ENCODE data around the gene KISS1. TPM values are rescaled to one million over a fixed set of nuclear protein-coding genes. Genes with fewer than 3 reads are reported as not detected.

Gene KISS1
- total RNA-seq, 1 donor from 2014 or later, result not detected

GRCh38 chr1:204228896-204229295, 32.6 kb upstream of the KISS1 start:
- Histone ChIP-seq H3K9me3 (ENCODE audit: control insufficient read depth in 3 of 3, low read length in 3 of 3) (no peaks in the 10 kb centered on the region), H3K36me3 (ENCODE audit: control insufficient read depth in 3 of 3, insufficient read depth in 3 of 3, low read length in 3 of 3) (peaks cover 0 to 10% (median 0%) of the 10 kb centered on the region in 3 donors), H3K4me3 (ENCODE audit: low read length in 3 of 3) (no peak overlapping the region), H3K27me3 (ENCODE audit: control insufficient read depth in 3 of 3, insufficient read depth in 3 of 3, low read length in 3 of 3) (no peaks in the 10 kb centered on the region), H3K27ac (ENCODE audit: low read depth, low read length) (no peak overlapping the region), H3K9ac (ENCODE audit: low read depth in 1 of 3, low read length in 3 of 3) (no peak overlapping the region), H3K4me1 (ENCODE audit: control insufficient read depth in 3 of 3, insufficient read depth in 3 of 3, low read length in 3 of 3) (peaks cover 0 to 5% (median 4%) of the 10 kb centered on the region in 3 donors)

GRCh38 chr1:204227996-204228785, 31.9 kb upstream of the KISS1 start:
- Histone ChIP-seq H3K36me3 (ENCODE audit: control insufficient read depth in 3 of 3, insufficient read depth in 3 of 3, low read length in 3 of 3) (peaks cover 0 to 10% (median 0%) of the 10 kb centered on the region in 3 donors), H3K4me1 (ENCODE audit: control insufficient read depth in 3 of 3, insufficient read depth in 3 of 3, low read length in 3 of 3) (peaks cover 0 to 5% (median 4%) of the 10 kb centered on the region in 3 donors), H3K9ac (ENCODE audit: low read depth in 1 of 3, low read length in 3 of 3) (no peak overlapping the region), H3K4me3 (ENCODE audit: low read length in 3 of 3) (no peak overlapping the region), H3K27me3 (ENCODE audit: control insufficient read depth in 3 of 3, insufficient read depth in 3 of 3, low read length in 3 of 3) (no peaks in the 10 kb centered on the region), H3K27ac (ENCODE audit: low read depth, low read length) (no peak overlapping the region), H3K9me3 (ENCODE audit: control insufficient read depth in 3 of 3, low read length in 3 of 3) (no peaks in the 10 kb centered on the region)

- Histone ChIP-seq H3K9ac (ENCODE audit: low read depth in 1 of 3, low read length in 3 of 3) (no peak overlapping the region), H3K9me3 (ENCODE audit: control insufficient read depth in 3 of 3, low read length in 3 of 3) (no peaks in the 10 kb centered on the region), H3K4me3 (ENCODE audit: low read length in 3 of 3) (no peak overlapping the region), H3K4me1 (ENCODE audit: control insufficient read depth in 3 of 3, insufficient read depth in 3 of 3, low read length in 3 of 3) (peaks cover 0 to 5% (median 4%) of the 10 kb centered on the region in 3 donors), H3K27ac (ENCODE audit: low read depth, low read length) (no peak overlapping the region), H3K36me3 (ENCODE audit: control insufficient read depth in 3 of 3, insufficient read depth in 3 of 3, low read length in 3 of 3) (peaks cover 0 to 10% (median 0%) of the 10 kb centered on the region in 3 donors), H3K27me3 (ENCODE audit: control insufficient read depth in 3 of 3, insufficient read depth in 3 of 3, low read length in 3 of 3) (no peaks in the 10 kb centered on the region)
These were observed 31.1 kb upstream of the KISS1 start for GRCh38 chr1:204227351-204227750.

- Histone ChIP-seq H3K4me1 (ENCODE audit: control insufficient read depth in 3 of 3, insufficient read depth in 3 of 3, low read length in 3 of 3) (peaks cover 0 to 5% (median 4%) of the 10 kb centered on the region in 3 donors), H3K4me3 (ENCODE audit: low read length in 3 of 3) (no peak overlapping the region), H3K9me3 (ENCODE audit: control insufficient read depth in 3 of 3, low read length in 3 of 3) (no peaks in the 10 kb centered on the region), H3K9ac (ENCODE audit: low read depth in 1 of 3, low read length in 3 of 3) (no peak overlapping the region), H3K27ac (ENCODE audit: low read depth, low read length) (no peak overlapping the region), H3K36me3 (ENCODE audit: control insufficient read depth in 3 of 3, insufficient read depth in 3 of 3, low read length in 3 of 3) (peaks cover 0 to 15% (median 0%) of the 10 kb centered on the region in 3 donors), H3K27me3 (ENCODE audit: control insufficient read depth in 3 of 3, insufficient read depth in 3 of 3, low read length in 3 of 3) (no peaks in the 10 kb centered on the region)
These were observed 29.8 kb upstream of the KISS1 start for GRCh38 chr1:204225841-204226735.

GRCh38 chr1:204224655-204225054, 28.4 kb upstream of the KISS1 start:
- Histone ChIP-seq H3K4me3 (ENCODE audit: low read length in 3 of 3) (no peak overlapping the region), H3K4me1 (ENCODE audit: control insufficient read depth in 3 of 3, insufficient read depth in 3 of 3, low read length in 3 of 3) (peaks cover 0 to 5% (median 4%) of the 10 kb centered on the region in 3 donors), H3K27me3 (ENCODE audit: control insufficient read depth in 3 of 3, insufficient read depth in 3 of 3, low read length in 3 of 3) (no peaks in the 10 kb centered on the region), H3K9ac (ENCODE audit: low read depth in 1 of 3, low read length in 3 of 3) (no peak overlapping the region), H3K36me3 (ENCODE audit: control insufficient read depth in 3 of 3, insufficient read depth in 3 of 3, low read length in 3 of 3) (peaks cover 0 to 15% (median 0%) of the 10 kb centered on the region in 3 donors), H3K9me3 (ENCODE audit: control insufficient read depth in 3 of 3, low read length in 3 of 3) (no peaks in the 10 kb centered on the region), H3K27ac (ENCODE audit: low read depth, low read length) (no peak overlapping the region)

GRCh38 chr1:204223129-204223860, 27.0 kb upstream of the KISS1 start:
- Histone ChIP-seq H3K4me3 (ENCODE audit: low read length in 3 of 3) (no peak overlapping the region), H3K27ac (ENCODE audit: low read depth, low read length) (no peak overlapping the region), H3K9ac (ENCODE audit: low read depth in 1 of 3, low read length in 3 of 3) (no peak overlapping the region), H3K27me3 (ENCODE audit: control insufficient read depth in 3 of 3, insufficient read depth in 3 of 3, low read length in 3 of 3) (no peaks in the 10 kb centered on the region), H3K4me1 (ENCODE audit: control insufficient read depth in 3 of 3, insufficient read depth in 3 of 3, low read length in 3 of 3) (peaks cover 0 to 5% (median 4%) of the 10 kb centered on the region in 3 donors), H3K9me3 (ENCODE audit: control insufficient read depth in 3 of 3, low read length in 3 of 3) (no peaks in the 10 kb centered on the region), H3K36me3 (ENCODE audit: control insufficient read depth in 3 of 3, insufficient read depth in 3 of 3, low read length in 3 of 3) (peaks cover 0 to 7% (median 0%) of the 10 kb centered on the region in 3 donors)

- no peaks in the 10 kb centered on the region for H3K27me3 ChIP-seq (ENCODE audit: control insufficient read depth in 3 of 3, insufficient read depth in 3 of 3, low read length in 3 of 3)
- peaks cover 0 to 5% (median 0%) of the 10 kb centered on the region in 3 donors for H3K36me3 ChIP-seq (ENCODE audit: control insufficient read depth in 3 of 3, insufficient read depth in 3 of 3, low read length in 3 of 3)
- no peak overlapping the region for H3K9ac ChIP-seq (ENCODE audit: low read depth in 1 of 3, low read length in 3 of 3)
- H3K27ac ChIP-seq (ENCODE audit: low read depth, low read length), result no peak overlapping the region
- H3K9me3 ChIP-seq (ENCODE audit: control insufficient read depth in 3 of 3, low read length in 3 of 3), result no peaks in the 10 kb centered on the region
- peaks cover 0 to 5% (median 4%) of the 10 kb centered on the region in 3 donors for H3K4me1 ChIP-seq (ENCODE audit: control insufficient read depth in 3 of 3, insufficient read depth in 3 of 3, low read length in 3 of 3)
- H3K4me3 ChIP-seq (ENCODE audit: low read length in 3 of 3), result no peak overlapping the region
These were observed 26.4 kb upstream of the KISS1 start for GRCh38 chr1:204222764-204223055.

GRCh38 chr1:204222006-204222763, 25.9 kb upstream of the KISS1 start:
- peaks cover 0 to 5% (median 4%) of the 10 kb centered on the region in 3 donors for H3K4me1 ChIP-seq (ENCODE audit: control insufficient read depth in 3 of 3, insufficient read depth in 3 of 3, low read length in 3 of 3)
- H3K9ac ChIP-seq (ENCODE audit: low read depth in 1 of 3, low read length in 3 of 3), result no peak overlapping the region
- no peak overlapping the region for H3K4me3 ChIP-seq (ENCODE audit: low read length in 3 of 3)
- H3K27ac ChIP-seq (ENCODE audit: low read depth, low read length), result no peak overlapping the region
- no peaks in the 10 kb centered on the region for H3K9me3 ChIP-seq (ENCODE audit: control insufficient read depth in 3 of 3, low read length in 3 of 3)
- H3K27me3 ChIP-seq (ENCODE audit: control insufficient read depth in 3 of 3, insufficient read depth in 3 of 3, low read length in 3 of 3), result peaks cover 0 to 2% (median 0%) of the 10 kb centered on the region in 3 donors
- peaks cover 0 to 5% (median 0%) of the 10 kb centered on the region in 3 donors for H3K36me3 ChIP-seq (ENCODE audit: control insufficient read depth in 3 of 3, insufficient read depth in 3 of 3, low read length in 3 of 3)

GRCh38 chr1:204221271-204221670, 25.0 kb upstream of the KISS1 start:
- no peak overlapping the region for H3K9ac ChIP-seq (ENCODE audit: low read depth in 1 of 3, low read length in 3 of 3)
- peaks cover 0 to 4% (median 0%) of the 10 kb centered on the region in 3 donors for H3K27me3 ChIP-seq (ENCODE audit: control insufficient read depth in 3 of 3, insufficient read depth in 3 of 3, low read length in 3 of 3)
- H3K27ac ChIP-seq (ENCODE audit: low read depth, low read length), result no peak overlapping the region
- no peak overlapping the region for H3K4me3 ChIP-seq (ENCODE audit: low read length in 3 of 3)
- peaks cover 0 to 5% (median 0%) of the 10 kb centered on the region in 3 donors for H3K36me3 ChIP-seq (ENCODE audit: control insufficient read depth in 3 of 3, insufficient read depth in 3 of 3, low read length in 3 of 3)
- H3K4me1 ChIP-seq (ENCODE audit: control insufficient read depth in 3 of 3, insufficient read depth in 3 of 3, low read length in 3 of 3), result peaks cover 0 to 5% (median 4%) of the 10 kb centered on the region in 3 donors
- no peaks in the 10 kb centered on the region for H3K9me3 ChIP-seq (ENCODE audit: control insufficient read depth in 3 of 3, low read length in 3 of 3)
